ENCODE results near the gene NDST4.

DNA sequence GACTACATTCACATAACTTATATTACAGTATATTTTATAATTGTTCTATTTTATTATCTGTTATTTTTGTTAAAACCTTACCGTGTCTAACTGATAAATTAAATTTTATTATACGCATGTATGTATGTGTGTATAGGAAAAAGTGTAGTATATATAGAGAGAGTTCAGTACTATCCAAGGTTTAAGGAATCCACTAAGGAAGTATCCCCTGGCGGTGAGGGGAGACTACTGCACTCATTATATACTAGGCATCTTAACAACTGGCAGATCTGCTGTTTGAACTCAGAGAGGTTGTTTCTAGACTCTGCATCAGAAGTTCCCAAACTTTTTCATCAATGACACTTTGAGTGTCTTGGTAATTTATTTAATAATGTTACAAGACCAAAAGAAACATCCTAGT lies 70.9 kb downstream of the NDST4 start:
- TF ChIP-seq CTCF (conservative IDR thresholded peaks at IDR 0.05; ENCODE audit: low read depth, low read length) (no peak), MXI1 (IDR thresholded peaks at IDR 0.05; ENCODE audit: borderline replicate concordance, low read depth, low read length) (no peak), CEBPB (IDR thresholded peaks at IDR 0.05; ENCODE audit: low read depth, low read length) (no peak), POLR2A (IDR thresholded peaks at IDR 0.05; ENCODE audit: low read depth, low read length) (no peak), RCOR1 (IDR thresholded peaks at IDR 0.05; ENCODE audit: insufficient replicate concordance, low read length) (no peak), BHLHE40 (IDR thresholded peaks at IDR 0.05; ENCODE audit: low read depth, low read length) (no peak), SMC3 (IDR thresholded peaks at IDR 0.05; ENCODE audit: low read depth, low read length) (no peak), RFX5 (IDR thresholded peaks at IDR 0.05; ENCODE audit: low read depth, low read length) (no peak), NFE2L2 (IDR thresholded peaks at IDR 0.05; ENCODE audit: low read depth, low read length) (no peak), MAZ (IDR thresholded peaks at IDR 0.05; ENCODE audit: borderline replicate concordance, low read depth, low read length) (no peak), CHD1 (IDR thresholded peaks at IDR 0.05; ENCODE audit: low read depth, low read length) (no peak), MAFK (IDR thresholded peaks at IDR 0.05; ENCODE audit: low read depth, low read length) (no peak)
- TF ChIP-seq, protein P1, sequence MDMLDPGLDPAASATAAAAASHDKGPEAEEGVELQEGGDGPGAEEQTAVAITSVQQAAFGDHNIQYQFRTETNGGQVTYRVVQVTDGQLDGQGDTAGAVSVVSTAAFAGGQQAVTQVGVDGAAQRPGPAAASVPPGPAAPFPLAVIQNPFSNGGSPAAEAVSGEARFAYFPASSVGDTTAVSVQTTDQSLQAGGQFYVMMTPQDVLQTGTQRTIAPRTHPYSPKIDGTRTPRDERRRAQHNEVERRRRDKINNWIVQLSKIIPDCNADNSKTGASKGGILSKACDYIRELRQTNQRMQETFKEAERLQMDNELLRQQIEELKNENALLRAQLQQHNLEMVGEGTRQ (IDR thresholded peaks at IDR 0.05; ENCODE audit: low read depth, low read length): no peak
